CD1c-positive myeloid dendritic cell (primary cell): Measurements from ENCODE around the gene ZXDA.
"Not testable (repeated sequence)": the region's sequence is repeated elsewhere in the genome, so short reads cannot be mapped to it uniquely, and the experiment has no call there.

Source experiments
- DNase-seq: peaks from one replicate; pipeline ENCODE4 v3.0.0-alpha.2; 2016; ENCODE audit errors: extremely low spot score

The ZXDA gene

GRCh38 chrX:57910287-57910912 is at the start of gene ZXDA:
Gene ZXDA, minus strand, starts transcription at chrX:57910458. Its CDS starts 38 bp downstream, at chrX:57910420.
- DNase-seq, result peak; percentile 5

GRCh38 chrX:57952320-57952678 is 42.0 kb upstream of the ZXDA start:
- no peak for DNase-seq

GRCh38 chrX:57951666-57952319 is 41.5 kb upstream of the ZXDA start:
- no peak for DNase-seq

GRCh38 chrX:57933321-57933720 is 23.1 kb upstream of the ZXDA start:
- DNase-seq, result no peak

GRCh38 chrX:57932266-57932665 is 22.0 kb upstream of the ZXDA start:
- DNase-seq, result no peak

GRCh38 chrX:57930051-57930450 is 19.8 kb upstream of the ZXDA start:
- no peak for DNase-seq

- DNase-seq, result peak; percentile 29
Observed at GRCh38 chrX:57929373-57929772, 19.1 kb upstream of the ZXDA start.

- DNase-seq, result no peak
Observed at GRCh38 chrX:57925806-57926205, 15.5 kb upstream of the ZXDA start.

GRCh38 chrX:57918750-57919436 is 8.6 kb upstream of the ZXDA start:
- peak; percentile 56 for DNase-seq

- DNase-seq, result peak; percentile 50
Observed at GRCh38 chrX:57915680-57916079, 5.4 kb upstream of the ZXDA start.

GRCh38 chrX:57909595-57910286 is 517 bp downstream of the ZXDA start:
- peak; percentile 33 for DNase-seq

GRCh38 chrX:57908972-57909594 is 1.2 kb downstream of the ZXDA start:
- not testable (repeated sequence) for DNase-seq

GRCh38 chrX:57906790-57907189 is 3.5 kb downstream of the ZXDA start:
- DNase-seq, result no peak

GRCh38 chrX:57905141-57905540 is 5.1 kb downstream of the ZXDA start:
- no peak for DNase-seq

GRCh38 chrX:57904176-57904880 is 5.9 kb downstream of the ZXDA start:
- DNase-seq, result no peak

- DNase-seq, result peak; percentile 1
Observed at GRCh38 chrX:57902633-57903032, 7.6 kb downstream of the ZXDA start.

- DNase-seq, result no peak
Observed at GRCh38 chrX:57901466-57901865, 8.8 kb downstream of the ZXDA start.

GRCh38 chrX:57900975-57901374 is 9.3 kb downstream of the ZXDA start:
- no peak for DNase-seq

- DNase-seq, result no peak
Observed at GRCh38 chrX:57899906-57900305, 10.4 kb downstream of the ZXDA start.

GRCh38 chrX:57899064-57899463 is 11.2 kb downstream of the ZXDA start:
- DNase-seq, result no peak

- DNase-seq, result no peak
Observed at GRCh38 chrX:57871463-57871862, 38.8 kb downstream of the ZXDA start.
